ENCODE data around the gene FAM3A. TPM values are rescaled to one million over a fixed set of nuclear protein-coding genes. Genes with fewer than 3 reads are reported as not detected.

The FAM3A gene
- total and polyA plus RNA-seq, 8 donors = 26.4 to 78.5 (median 36.7) TPM

GRCh38 chrX:154470434-154470833 lies 45.6 kb downstream of the FAM3A start:
- Histone ChIP-seq H3K27ac (no peak overlapping the region), H3K36me3 (peaks cover 0 to 4% (median 0%) of the 10 kb centered on the region in 3 donors), H3K9me3 (no peaks in the 10 kb centered on the region), H3K27me3 (peaks cover 0 to 4% (median 0%) of the 10 kb centered on the region in 4 donors), H3K4me3 (no peak overlapping the region), H3K4me1 (no peaks in the 10 kb centered on the region)
- no peak for TF ChIP-seq CTCF (IDR thresholded peaks at IDR 0.05)
- 92 to 96% methylated on average over 14 of the region's 14 CpGs for WGBS, 2 donors
- intact Hi-C loops (cut with DNase I) = no loop called here
- ATAC-seq (no peak), FAIRE-seq (no peak), DNase-seq (peak in 1 of 6 donors; percentile 73)

- intact Hi-C loops (cut with DNase I) = no loop called here
- Histone ChIP-seq H3K36me3 (peaks cover 0 to 7% (median 0%) of the 10 kb centered on the region in 3 donors), H3K4me1 (no peaks in the 10 kb centered on the region), H3K9me3 (no peaks in the 10 kb centered on the region), H3K4me3 (no peak overlapping the region), H3K27me3 (no peaks in the 10 kb centered on the region), H3K27ac (no peak overlapping the region)
- TF ChIP-seq CTCF (IDR thresholded peaks at IDR 0.05) = no peak
- 93 to 94% methylated on average over 18 of the region's 18 CpGs for WGBS, 2 donors
- ATAC-seq (no peak), DNase-seq (no peak), FAIRE-seq (no peak)
These were observed 46.2 kb downstream of the FAM3A start for GRCh38 chrX:154469880-154470279.

- Histone ChIP-seq H3K27me3 (no peaks in the 10 kb centered on the region), H3K4me1 (no peaks in the 10 kb centered on the region), H3K27ac (no peak overlapping the region), H3K4me3 (no peak overlapping the region), H3K36me3 (peaks cover 0 to 7% (median 0%) of the 10 kb centered on the region in 3 donors), H3K9me3 (no peaks in the 10 kb centered on the region)
- intact Hi-C loops (cut with DNase I) = no loop called here
- no peak for TF ChIP-seq CTCF (IDR thresholded peaks at IDR 0.05)
- FAIRE-seq = no peak
- WGBS, 2 donors = 90 to 93% methylated on average over 9 of the region's 9 CpGs
- DNase-seq = no peak
- ATAC-seq = no peak
These were observed 46.9 kb downstream of the FAM3A start for GRCh38 chrX:154469114-154469513.

GRCh38 chrX:154468217-154468616 lies 47.8 kb downstream of the FAM3A start:
- Histone ChIP-seq H3K4me3 (no peak overlapping the region), H3K36me3 (peaks cover 0 to 7% (median 0%) of the 10 kb centered on the region in 3 donors), H3K27me3 (no peaks in the 10 kb centered on the region), H3K9me3 (no peaks in the 10 kb centered on the region), H3K27ac (no peak overlapping the region), H3K4me1 (no peaks in the 10 kb centered on the region)
- intact Hi-C loops (cut with DNase I) = no loop called here
- WGBS, 2 donors = 91 to 96% methylated on average over 23 of the region's 23 CpGs
- no peak for FAIRE-seq
- TF ChIP-seq CTCF (IDR thresholded peaks at IDR 0.05) = no peak
- ATAC-seq = no peak
- peak in 1 of 6 donors; percentile 77 for DNase-seq

GRCh38 chrX:154467556-154467955 lies 48.5 kb downstream of the FAM3A start:
- H3K27ac ChIP-seq = no peak overlapping the region
- no peak for TF ChIP-seq CTCF (IDR thresholded peaks at IDR 0.05)
- FAIRE-seq (no peak), DNase-seq (peak in 2 of 6 donors; percentile 20 to 73), ATAC-seq (no peak)
- intact Hi-C loops (cut with DNase I) = no loop called here
- no peak overlapping the region for H3K4me3 ChIP-seq
- WGBS, 2 donors = 93 to 97% methylated on average over 18 to 21 of the region's 21 CpGs
- H3K27me3 ChIP-seq = no peaks in the 10 kb centered on the region
- H3K36me3 ChIP-seq = peaks cover 0 to 7% (median 0%) of the 10 kb centered on the region in 3 donors
- H3K4me1 ChIP-seq = no peaks in the 10 kb centered on the region
- H3K9me3 ChIP-seq = no peaks in the 10 kb centered on the region
